ENCODE results near the gene ZNF385B.
A peak's percentile ranks its signal among the peaks of the same experiment; 100 is the strongest.

ZNF385B gene

DNA sequence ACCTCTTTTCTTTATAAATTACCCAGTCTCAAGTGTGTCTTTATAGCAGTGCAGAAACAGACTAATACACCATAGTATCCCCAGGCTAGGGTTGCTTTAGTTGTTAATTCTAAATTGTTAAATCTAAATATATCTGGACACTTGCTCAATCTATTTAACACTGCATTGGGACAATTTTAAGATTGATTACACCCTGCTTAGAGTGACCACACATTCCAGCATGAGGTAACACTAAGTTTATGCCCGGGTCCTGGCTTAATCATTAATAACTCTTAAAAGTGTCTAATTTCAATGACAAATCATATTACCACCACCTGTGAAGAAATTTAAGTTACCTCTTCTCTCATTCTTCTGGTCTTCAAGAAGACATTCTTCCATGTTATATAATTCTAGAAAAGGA is 131.4 kb downstream of the ZNF385B start:
- DNase-seq, result no peak

DNA sequence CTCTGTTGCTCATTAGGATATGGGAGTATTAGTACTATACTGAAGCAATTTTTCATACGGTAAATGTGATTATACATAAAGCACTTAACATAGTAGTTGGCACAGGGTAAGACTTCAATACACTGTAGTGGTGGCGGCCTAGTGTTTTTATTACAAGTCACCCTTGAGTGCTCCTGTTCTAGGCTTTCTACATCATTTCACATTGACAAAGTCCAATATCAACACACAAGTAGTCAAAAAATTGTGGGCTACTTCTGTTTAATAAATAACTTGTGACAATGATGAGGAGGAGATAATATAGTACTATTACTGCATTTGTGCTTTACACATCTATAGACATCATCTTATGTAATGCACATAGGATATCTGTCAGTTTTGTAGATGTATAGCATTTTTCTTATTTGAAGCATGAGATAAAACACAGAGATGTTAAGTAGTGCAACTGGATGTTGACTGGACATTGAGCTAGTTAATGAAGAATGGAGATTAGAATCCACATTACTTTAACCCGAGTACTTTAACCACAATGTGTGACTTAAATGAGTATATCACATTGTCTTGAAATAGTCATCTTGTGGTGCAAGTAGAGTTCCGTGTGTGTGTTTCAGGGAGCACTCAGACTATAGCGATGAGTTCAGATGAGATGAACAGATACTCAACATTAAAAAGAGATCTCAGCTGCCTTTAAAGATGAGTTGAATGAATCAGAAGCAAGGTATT is 134.8 kb downstream of the ZNF385B start:
- DNase-seq, result no peak

DNA sequence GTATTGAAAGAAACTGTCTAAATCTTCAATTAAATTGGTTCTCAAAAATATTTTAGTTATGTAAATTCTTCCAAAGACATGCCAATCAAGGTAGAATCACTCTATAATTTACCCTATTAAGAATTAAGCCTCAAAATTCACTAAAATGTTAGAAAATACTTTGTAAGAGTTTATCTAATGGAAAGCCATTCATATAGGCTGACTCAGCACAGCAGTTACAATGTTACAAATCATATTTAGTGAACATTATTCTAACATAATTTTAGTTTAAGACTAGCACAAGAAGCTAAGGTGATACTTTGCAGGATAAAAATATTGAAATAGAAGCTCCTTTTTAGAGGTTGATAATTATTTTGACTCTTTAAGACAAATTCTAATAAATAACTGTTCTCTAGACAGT is 137.0 kb downstream of the ZNF385B start:
- DNase-seq, result no peak

DNA sequence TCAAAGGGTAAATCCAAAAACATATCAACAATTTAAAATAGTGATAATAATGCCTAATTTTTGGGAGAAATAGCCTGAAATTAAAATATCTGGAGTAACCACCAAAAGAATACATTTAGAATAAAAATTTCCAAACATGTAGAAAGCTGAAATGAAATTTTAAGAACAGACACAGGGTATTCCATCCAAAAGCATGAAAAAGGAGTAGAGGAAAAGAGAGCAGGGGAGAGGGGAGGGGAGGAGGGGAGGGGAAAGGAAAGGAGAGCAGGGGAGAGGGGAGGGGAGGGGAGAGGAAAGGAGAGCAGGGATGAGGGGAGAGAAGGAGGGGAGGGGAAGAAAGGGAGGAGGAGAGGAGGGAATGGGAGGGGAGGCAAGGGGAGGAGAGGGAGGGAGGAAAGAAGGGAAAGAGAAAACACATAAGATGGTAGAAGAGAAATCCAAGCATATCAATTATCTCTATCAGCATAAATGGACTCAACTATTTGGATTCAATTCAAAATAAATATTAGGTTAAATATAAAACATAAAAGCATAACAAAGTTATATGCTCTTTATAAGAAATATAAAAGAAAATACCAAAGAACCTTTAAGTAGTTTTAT is 141.1 kb downstream of the ZNF385B start:
- DNase-seq, result no peak

DNA sequence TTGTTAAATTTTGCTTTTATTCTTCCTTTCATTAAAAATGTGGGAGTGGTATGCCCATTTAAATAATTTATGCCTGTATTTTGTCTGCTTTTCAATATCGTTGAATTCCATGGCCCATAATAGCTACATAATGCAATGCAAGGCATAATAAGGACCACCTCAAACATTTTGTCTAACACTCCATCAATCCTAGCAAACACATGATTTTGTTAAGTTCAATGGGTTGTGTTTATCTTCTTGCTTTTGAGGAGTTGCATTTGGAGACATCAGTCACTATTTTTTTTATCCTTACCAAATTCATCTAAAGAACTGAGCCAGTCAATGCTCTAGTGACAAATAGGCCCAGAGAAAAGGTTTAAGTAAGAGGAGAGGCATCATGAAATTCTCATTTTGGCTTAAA is 145.5 kb downstream of the ZNF385B start:
- DNase-seq, result no peak

DNA sequence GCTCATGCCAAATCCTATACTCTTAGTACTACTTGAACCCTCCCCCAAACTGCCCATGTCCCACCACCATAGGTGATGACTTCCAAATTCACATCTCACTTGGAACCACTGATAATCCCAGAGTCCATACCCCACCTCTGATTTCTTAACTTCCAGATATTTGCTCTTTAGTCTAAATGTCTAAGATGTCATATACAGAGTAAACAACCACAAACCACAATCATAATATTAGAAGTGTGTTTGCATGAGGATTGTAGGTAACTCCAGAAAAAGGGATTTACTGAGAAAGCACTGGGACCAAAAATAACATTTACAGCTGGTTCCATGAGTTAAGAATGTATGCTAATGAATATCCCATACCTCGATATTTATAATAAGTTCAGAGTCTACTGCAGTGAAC is 146.2 kb downstream of the ZNF385B start:
- DNase-seq, result no peak

DNA sequence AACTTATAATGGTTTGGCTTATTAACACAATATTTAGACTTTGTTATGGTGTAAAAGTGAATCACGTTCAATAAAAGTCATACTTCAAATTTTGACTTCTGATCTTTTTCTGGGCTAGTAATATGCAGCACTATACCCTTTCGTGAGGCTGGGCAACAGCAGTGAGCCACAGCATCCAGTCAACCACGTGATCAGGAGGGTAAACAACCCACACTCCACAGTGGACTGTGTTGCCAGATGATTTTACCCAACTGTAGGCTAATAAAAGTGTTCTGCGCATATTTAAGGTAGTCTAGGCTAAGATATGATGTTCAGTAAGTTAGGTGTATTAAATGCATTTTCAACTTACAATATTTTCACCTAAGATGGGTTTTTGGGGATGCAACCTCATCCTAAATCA is 148.6 kb downstream of the ZNF385B start:
- no peak for DNase-seq

DNA sequence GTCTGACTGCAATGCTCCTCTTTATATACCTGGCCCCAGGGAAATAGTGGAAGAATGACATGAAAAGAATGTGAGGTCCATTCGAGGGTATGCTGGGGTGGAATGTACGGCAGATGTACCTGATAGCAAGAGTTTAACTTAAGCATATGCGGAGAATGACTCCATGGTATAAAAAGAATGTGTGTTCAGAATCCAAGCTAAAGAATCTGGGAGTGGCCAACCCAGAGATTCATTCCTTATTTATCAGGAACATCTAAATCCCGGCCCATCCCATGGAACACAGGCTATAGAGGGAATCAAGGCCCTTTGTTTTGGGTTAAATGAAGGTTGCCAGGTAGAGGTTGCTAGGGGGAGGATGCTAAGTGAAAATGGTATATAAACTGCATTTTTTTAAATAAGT is 150.0 kb downstream of the ZNF385B start:
- DNase-seq, result no peak

DNA sequence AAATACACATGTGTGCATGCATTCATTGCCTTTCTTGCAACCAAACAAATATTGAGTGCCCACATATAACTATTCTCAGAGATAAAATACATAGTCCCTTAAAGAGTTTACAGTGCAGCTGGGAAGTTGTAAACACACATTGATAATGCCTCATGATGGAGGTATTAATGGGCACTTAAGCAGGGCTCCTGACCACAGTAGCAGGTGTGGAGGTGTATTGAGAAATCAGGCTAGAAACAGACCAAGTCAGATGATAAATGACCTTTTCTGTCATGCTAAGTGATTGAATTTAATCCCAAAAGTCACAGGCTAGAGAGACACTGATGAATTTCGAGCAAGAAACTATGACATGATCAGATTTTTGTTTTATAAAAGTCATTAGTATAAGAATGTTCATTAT is 157.7 kb downstream of the ZNF385B start:
- DNase-seq, result no peak

DNA sequence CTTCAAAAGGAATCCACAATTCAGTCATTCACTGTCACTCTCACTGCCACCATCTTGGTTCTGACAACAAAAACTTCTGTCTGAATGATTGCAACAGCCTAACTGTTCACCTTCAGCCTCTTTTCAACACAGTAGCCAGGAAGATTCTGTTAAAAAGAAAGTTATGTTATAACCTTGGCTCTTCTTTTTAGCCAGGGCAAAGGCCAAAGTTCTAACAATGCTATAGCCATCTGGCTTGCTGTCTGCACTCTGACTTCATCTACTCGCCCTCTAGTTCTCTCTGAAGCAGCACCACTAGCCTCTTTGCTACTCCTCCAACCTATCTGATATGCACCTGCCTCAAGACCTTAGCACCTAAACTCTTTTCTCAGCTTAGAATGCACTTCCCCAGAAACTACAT is 158.5 kb downstream of the ZNF385B start:
- DNase-seq, result no peak

DNA sequence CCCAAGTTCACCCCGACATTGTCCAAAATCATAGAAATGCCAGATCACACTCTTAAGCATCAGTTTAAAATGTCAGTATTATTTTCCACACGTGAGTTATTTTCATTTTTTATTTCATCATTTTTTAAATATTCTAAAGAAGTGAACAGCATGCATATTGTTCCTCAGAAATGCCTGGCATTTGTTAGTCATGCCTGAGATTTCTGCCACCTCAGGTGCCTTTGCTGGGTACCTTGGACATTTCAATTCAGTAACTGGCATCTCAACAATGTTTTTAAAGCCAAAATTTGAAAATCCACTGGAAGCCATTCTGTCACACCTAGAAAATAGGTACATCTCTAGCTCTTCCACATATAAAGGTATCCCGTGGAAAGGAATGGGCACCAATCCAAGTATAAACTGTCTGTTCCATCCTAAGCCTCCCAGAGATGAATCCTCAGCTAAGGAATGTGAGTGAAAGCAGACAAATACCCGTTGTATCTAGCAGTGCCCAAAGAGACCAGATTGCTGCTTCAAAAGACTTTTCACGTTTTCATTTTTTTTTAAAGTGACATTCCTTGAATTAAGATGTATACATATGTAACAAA is 159.8 kb downstream of the ZNF385B start:
- DNase-seq, result no peak

DNA sequence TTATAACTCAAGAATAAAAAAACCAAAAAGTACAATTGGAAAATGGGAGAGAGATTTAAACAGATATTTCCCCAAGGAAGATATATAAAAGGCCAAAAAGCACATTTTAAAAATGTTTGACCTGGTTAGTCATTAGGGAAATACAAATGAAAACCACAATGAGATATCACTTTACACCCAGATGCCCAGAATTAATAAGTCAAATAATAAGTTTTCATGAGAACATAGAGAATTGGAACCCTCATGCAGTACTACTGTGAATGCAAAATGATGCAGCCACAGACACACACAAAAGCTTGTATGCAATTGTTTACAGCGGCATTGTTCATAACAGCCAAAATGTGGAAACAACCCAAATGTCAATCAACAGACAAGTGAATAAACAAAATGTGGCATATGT is 165.9 kb downstream of the ZNF385B start:
- no peak for DNase-seq

DNA sequence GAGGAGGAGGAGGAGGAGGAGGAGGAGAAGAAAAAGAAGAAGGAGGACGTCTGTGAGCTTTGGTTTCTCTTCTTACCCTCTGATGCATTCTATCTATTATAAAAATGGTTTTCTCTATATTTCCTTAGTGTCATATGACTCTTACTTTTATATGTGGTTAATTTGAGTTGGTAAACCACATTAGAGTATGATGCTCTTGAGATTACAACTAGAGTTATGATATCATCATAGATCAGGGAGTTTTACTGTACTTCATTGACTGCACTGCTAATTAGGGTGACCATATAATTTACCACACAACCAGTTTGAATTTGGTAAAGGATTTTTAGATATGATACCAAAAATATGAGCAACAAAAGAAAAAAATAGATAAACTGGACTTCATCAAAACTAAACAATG is 166.4 kb downstream of the ZNF385B start:
- no peak for DNase-seq

DNA sequence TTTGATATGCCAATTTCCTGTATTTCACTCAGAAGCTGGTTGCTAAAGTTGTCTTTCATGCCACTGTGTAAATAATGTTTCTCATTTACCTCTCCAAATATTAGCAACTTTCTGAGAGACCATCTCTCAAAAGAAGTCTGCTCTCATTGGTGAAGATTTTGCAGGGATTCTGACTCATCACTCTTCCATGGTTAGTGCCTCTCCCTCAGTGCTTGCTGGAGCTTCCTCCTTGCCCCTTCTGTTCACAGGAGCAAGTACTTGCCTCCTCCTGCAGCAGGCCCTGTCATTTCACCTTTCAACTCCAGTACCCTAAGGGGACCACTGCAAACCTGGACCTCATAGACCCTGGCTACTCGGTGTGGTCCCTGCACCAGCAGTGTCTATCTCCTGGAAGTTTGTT is 168.8 kb downstream of the ZNF385B start:
- DNase-seq, result no peak

DNA sequence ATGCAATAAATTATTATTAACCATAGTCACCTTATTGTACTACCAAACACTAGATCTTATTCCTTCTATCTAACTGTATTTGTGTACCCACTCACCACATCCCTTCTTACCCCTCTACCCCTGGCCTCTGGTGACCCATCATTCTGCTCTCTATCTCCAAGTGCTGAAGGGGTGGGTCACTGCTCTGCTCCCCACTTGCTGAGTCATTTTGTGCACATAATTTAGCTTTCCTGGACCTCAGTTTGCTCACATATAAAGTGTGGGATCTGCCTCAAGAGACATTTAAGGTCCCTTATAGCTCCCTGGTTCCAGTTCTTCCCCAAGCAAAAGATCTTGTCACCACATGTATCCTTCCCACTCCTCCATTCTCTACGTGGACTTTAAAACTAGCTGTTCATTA is 169.4 kb downstream of the ZNF385B start:
- DNase-seq, result no peak

DNA sequence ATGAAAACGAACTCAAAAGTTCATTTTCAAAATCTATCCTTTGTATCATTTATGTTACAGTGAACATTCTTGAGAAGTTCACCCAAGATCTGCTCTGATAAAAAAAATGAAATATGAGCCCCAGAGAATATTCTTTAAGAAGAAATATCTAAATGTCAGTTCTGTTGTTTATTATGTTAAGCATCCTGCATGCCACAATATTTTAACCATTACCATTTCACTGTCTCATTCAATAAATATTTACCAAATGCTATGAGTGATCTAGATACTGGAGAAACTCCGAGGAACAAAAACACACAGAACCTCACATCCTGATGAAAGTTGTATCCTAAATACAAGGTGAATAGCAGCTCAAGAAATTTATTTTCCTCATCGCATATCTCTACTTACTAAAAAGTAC is 170.2 kb downstream of the ZNF385B start:
- no peak for DNase-seq

DNA sequence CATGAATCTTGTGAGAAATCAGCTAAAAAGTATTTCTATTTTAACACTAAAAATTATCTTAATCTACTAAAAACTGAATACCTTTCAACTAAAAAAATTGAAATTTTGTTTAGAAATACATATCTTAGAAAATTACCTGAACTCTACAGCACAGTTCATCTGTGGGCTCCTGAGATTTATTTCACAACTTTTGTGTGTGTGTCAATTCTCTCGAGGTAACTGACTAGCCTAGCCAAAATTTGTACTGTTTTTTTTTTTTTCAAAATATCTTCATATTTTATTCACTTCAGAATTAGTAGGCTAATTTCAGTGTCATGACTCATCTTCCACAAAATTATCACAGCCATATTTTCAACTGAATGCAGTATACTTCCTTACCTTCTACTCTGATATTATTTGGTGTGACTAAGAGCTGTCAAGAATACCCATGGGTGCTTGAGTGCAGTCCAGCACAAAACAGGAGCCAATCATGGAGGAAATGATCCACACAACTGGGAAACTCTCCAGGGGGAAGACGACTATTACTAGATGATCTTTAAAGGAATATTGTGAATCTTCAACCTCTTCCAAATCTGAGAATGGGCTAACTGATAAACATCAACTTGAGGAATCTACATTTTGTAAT is 174.6 kb downstream of the ZNF385B start:
- no peak for DNase-seq

DNA sequence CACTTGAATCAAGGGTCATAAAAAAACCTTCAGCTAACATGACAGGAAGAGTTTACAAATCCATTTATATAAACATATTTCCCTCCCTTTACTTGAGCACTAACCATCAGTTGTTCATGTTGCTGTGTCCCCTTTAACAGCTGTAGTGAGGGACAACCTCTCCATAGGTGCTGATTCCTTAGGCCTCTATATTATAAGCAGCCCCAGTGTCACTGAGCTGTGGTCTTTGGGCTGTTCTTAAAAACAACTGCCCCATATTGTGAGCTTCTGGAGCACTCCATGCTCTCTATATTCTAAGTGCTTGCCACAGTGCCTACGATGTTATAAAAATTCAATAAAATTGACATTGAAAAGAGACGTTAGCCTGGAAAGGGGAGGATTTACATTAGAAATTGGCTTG is 175.3 kb downstream of the ZNF385B start:
- no peak for DNase-seq

DNA sequence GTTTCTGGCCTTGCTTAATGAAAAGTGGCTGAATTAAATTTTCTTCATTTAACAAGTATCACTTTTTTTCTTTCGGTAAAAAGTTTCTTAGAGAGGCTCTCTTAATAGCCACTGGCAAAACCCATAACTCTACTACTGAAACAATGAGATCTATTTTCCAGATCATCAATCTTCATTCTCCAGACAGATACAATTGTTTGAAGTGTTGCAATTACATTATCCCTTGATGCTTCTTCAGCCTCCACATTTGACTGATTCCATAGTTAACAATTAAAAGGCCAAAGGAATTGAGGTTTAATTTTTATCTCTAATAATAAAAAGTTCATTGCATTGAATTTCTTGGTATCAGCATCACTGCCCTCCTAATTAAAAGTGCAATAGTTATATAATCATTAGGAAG is 176.3 kb downstream of the ZNF385B start:
- no peak for DNase-seq

DNA sequence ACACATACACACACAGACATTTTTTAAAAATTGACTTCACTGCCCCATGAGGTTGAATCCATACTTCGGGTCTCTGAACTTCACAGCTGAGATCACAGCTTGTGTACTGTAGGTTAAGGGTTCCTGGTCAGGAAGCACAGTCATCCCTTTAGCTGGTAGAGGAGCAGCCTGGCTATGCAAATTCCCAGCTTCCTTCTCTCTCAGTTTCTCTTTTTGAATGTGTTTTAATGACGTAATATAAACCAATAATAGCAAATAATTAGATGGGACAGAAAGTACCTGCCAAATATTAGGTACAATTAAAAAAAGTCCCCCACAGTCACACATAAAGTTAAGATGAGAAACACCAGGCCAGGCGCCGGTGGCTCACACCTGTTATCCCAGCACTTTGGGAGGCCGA is 178.7 kb downstream of the ZNF385B start:
- no peak for DNase-seq

DNA sequence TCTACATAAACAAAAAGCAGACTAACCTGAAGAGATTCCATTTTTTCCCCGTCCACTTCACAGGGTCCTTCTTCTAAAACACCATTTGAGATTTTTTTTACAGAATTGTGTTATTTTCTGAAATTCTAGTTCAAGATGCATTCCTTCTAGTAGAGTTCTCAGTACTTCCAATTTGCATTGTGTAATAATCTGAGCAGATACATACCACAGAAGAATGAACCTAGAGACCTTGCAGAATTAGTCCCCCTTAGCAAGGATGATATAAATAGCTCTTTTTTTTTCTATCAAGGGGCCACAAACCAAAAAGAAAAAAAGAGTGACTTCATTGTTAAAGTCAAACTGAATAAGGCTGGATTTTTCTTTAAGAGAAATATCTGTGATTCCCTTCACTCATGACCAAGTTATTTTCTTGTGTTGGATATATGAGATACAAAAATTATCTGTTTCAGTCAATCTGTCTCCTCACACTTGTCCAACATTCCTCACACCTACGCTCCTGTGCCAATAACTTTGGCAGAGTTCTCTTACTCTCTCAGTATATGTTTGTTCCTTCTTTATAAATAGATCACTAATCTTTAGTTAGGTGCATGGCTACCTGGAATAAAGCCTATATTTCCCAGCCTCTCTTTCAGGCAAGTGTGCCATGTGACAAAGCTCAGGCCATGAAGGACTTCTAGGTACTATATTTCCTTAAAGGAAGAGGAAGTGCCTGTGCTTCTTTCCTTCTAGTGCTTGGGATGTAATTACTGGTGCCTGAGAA is 183.5 kb downstream of the ZNF385B start:
- no peak for DNase-seq

DNA sequence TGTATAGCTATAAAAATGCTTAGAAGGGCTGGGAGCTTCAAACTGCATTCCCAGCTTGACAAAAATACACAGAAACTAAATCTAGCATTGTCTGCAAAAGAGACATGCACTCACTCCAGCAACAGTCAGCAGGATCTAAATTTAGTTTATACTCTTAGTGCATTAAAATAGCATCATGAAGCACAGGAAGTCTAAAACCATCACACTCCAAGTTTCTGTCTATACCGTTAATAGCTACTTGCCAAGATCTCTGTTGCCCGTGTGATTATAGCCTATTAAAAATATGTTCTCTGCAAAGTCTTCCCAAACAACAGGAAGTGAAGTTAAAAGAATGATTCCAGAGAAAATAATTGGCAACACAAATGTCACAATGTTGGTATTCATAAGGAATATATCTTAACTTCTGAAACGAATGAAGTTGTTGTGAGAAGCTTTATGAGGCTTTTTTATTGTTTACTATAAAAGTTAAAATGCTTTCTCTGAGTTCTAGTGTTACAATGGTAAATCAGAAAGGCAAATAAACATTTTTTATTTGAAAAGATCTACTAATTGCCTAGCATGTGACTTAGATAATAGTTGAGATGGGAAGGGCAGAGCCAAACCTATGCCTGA is 184.2 kb downstream of the ZNF385B start:
- peak; percentile 35 for DNase-seq

DNA sequence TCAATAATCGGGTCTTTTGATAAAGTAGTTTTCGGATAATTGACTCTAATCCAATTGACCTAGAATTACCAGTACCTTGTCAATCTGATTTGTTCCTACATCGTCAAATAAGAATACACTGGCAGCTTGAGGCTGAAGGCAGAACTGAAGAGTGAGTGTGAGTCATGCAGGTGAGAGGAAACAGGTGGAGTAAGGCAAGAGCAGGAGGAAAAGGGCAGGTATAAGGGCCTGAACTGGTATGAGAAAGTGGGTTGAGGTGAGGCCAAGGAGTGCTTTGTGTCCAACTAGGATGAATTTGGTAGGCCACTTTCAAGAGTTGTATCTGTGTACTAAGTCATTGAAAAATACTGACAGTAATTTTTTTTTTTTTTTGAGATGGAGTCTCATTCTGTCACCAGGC is 186.0 kb downstream of the ZNF385B start:
- DNase-seq, result no peak
